Measurements from ENCODE around the gene SLC17A5.

DNA sequence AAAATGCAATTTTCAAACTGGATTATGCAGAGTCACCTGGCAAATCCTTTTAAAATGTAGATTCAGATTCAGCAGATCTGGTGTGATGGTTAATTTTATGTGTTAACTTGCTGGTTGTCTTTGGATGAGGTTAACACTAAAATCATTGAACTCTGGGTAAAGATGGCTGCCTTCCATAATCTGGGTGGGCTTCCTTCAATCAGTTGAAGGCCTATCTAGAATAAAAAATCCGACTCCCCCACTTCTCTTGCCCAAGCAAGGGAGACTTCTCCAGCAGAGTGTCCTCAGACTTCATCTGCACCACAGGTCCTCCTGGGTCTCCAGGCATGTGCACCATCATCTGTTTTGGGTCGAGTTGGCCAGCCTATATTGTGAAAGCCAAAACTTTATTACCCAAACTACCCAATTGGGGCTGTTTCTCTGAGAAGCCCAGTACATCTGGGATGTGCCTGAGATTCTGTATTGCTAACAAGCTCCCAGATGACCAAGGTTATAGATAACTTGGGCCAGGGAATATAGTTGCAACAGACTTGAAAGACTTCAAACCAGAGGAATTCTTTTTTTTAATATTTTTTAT is 1.6 kb upstream of the SLC17A5 start:
- no peak for TF ChIP-seq GATA2 (IDR thresholded peaks at IDR 0.05; ENCODE audit: low read depth, low read length)
- TF ChIP-seq GATA3 (IDR thresholded peaks at IDR 0.05; ENCODE audit: low read depth, low read length): no peak

Data from SH-SY5Y (cell line).